Posterior vena cava (tissue), 2 donors: ENCODE data around the gene ST8SIA4. TPM values are rescaled to one million over a fixed set of nuclear protein-coding genes. Genes with fewer than 3 reads are reported as not detected.

Experiments used
- DNase-seq: peaks from one replicate; pipeline ENCODE4 v3.0.0-alpha.2; 2020; ENCODE audit warnings: low spot score
- intact Hi-C, 2 donors: fragments of 100-400 bp; cut with DNase I; formaldehyde crosslinking; loops; one replicate each; pipeline versions ENCODE4 v1.14.1 to v1.14.2; 2022 to 2023
- total RNA-seq, 2 donors: library from RNA; stranded (reverse); fragmentation: NEBNext Ultra II Directional; extraction: Animal tissue kit (Norgen Biotek cat#: 25700); gene quantifications; one replicate each; pipeline ENCODE4 v1.2.1, GENCODE V29; 2021
- donor health status: DM: yes; HTN: yes; CAD: no.
- donor health status: DM: yes; HTN: yes; CAD: no.

Gene ST8SIA4
- total RNA-seq, 2 donors from 2014 or later = 5.6 to 13.6 TPM

- no peak for DNase-seq
Observed at GRCh38 chr5:100838048-100838473, 65.0 kb downstream of the ST8SIA4 start.

GRCh38 chr5:100834519-100834918, 68.6 kb downstream of the ST8SIA4 start:
- no peak for DNase-seq
- intact Hi-C loops = no loop called here

More at GRCh38 chr5:100838048-100838473, 65.0 kb downstream of the ST8SIA4 start:
- intact Hi-C loops = no loop called here

- no peak for DNase-seq
- intact Hi-C loops = no loop called here
Observed at GRCh38 chr5:100832252-100833230, 70.5 kb downstream of the ST8SIA4 start.

GRCh38 chr5:100828898-100829356, 74.2 kb downstream of the ST8SIA4 start:
- intact Hi-C loops = no loop called here
- DNase-seq = no peak

- intact Hi-C loops = no loop called here
- no peak for DNase-seq
Observed at GRCh38 chr5:100828071-100828897, 74.8 kb downstream of the ST8SIA4 start.

GRCh38 chr5:100827481-100827889, 75.6 kb downstream of the ST8SIA4 start:
- no peak for DNase-seq
- intact Hi-C loops = no loop called here

GRCh38 chr5:100826133-100826532, 76.9 kb downstream of the ST8SIA4 start:
- DNase-seq = no peak
- intact Hi-C loops = no loop called here

GRCh38 chr5:100824635-100825034, 78.4 kb downstream of the ST8SIA4 start:
- intact Hi-C loops = no loop called here
- no peak for DNase-seq

- DNase-seq = no peak
- intact Hi-C loops = no loop called here
Observed at GRCh38 chr5:100823812-100824211, 79.3 kb downstream of the ST8SIA4 start.

- intact Hi-C loops = no loop called here
- DNase-seq = no peak
Observed at GRCh38 chr5:100821751-100822150, 81.3 kb downstream of the ST8SIA4 start.

GRCh38 chr5:100818340-100818739, 84.7 kb downstream of the ST8SIA4 start:
- no peak for DNase-seq
- intact Hi-C loops = no loop called here

- no peak for DNase-seq
- intact Hi-C loops = no loop called here
Observed at GRCh38 chr5:100803397-100803796, 99.7 kb downstream of the ST8SIA4 start.

GRCh38 chr5:100802208-100802607, 100.9 kb downstream of the ST8SIA4 start:
- DNase-seq = no peak
- intact Hi-C loops = no loop called here

GRCh38 chr5:100800562-100800961, 102.5 kb downstream of the ST8SIA4 start:
- intact Hi-C loops = no loop called here
- DNase-seq = no peak

GRCh38 chr5:100799166-100799565, 103.9 kb downstream of the ST8SIA4 start:
- intact Hi-C loops = no loop called here
- DNase-seq = no peak

- intact Hi-C loops = no loop called here
- no peak for DNase-seq
Observed at GRCh38 chr5:100797861-100798260, 105.2 kb downstream of the ST8SIA4 start.

- intact Hi-C loops = no loop called here
- DNase-seq = no peak
Observed at GRCh38 chr5:100796851-100797250, 106.2 kb downstream of the ST8SIA4 start.

- no peak for DNase-seq
- intact Hi-C loops = no loop called here
Observed at GRCh38 chr5:100794844-100795243, 108.2 kb downstream of the ST8SIA4 start.

- DNase-seq = no peak
- intact Hi-C loops = no loop called here
Observed at GRCh38 chr5:100794218-100794617, 108.9 kb downstream of the ST8SIA4 start.

- DNase-seq = no peak
- intact Hi-C loops = no loop called here
Observed at GRCh38 chr5:100792781-100793180, 110.3 kb downstream of the ST8SIA4 start.
